CD14-positive monocyte (primary cell): ENCODE results near the gene VTI1A. TPM values are rescaled to one million over a fixed set of nuclear protein-coding genes. Genes with fewer than 3 reads are reported as not detected.
"Not testable (repeated sequence)": the region's sequence is repeated elsewhere in the genome, so short reads cannot be mapped to it uniquely, and the experiment has no call there.

Source experiments
- DNase-seq, 3 donors: peaks; one replicate each; pipeline ENCODE4 v3.0.0-alpha.2; 2011 to 2022
- H2AFZ ChIP-seq: 2 replicates; pipeline ENCODE4 v1.6.0; 2012; ENCODE audit warnings: mild to moderate bottlenecking, low read depth, low read length, inconsistent platforms; ENCODE audit not compliant: insufficient read depth, poor library complexity, severe bottlenecking
- H3K27ac ChIP-seq, 2 donors: 1 replicate in 1 of 2; 2 replicates in 1 of 2; pipeline ENCODE4 v1.5.1; 2012 to 2013; ENCODE audit warnings: low read length in 2 of 2, control low read depth in 1 of 2, inconsistent platforms in 1 of 2, low read depth in 1 of 2, mild to moderate bottlenecking in 1 of 2
- H3K27me3 ChIP-seq, 2 donors: one replicate each; pipeline versions ENCODE4 v1.6.0 to v1.6.1; 2011 to 2013; ENCODE audit warnings: low read length in 2 of 2; ENCODE audit not compliant: control insufficient read depth in 2 of 2, insufficient read depth in 2 of 2
- H3K36me3 ChIP-seq, 2 donors: replicated peaks in 1 of 2; 1 replicate in 1 of 2; 2 replicates in 1 of 2; pipeline versions ENCODE4 v1.5.1 to v1.6.1; 2012 to 2013; ENCODE audit warnings: low read length in 2 of 2, control low read depth in 1 of 2, inconsistent platforms in 1 of 2, mild to moderate bottlenecking in 1 of 2; ENCODE audit not compliant: insufficient read depth in 2 of 2, control insufficient read depth in 1 of 2
- H3K4me1 ChIP-seq, 2 donors: 1 replicate in 1 of 2; 2 replicates in 1 of 2; pipeline versions ENCODE4 v1.5.1 to v1.6.1; 2012 to 2013; ENCODE audit warnings: low read length in 2 of 2, control low read depth in 1 of 2, inconsistent platforms in 1 of 2, mild to moderate bottlenecking in 1 of 2, moderate library complexity in 1 of 2; ENCODE audit not compliant: insufficient read depth in 2 of 2, control insufficient read depth in 1 of 2
- H3K4me2 ChIP-seq: replicated peaks from 2 replicates; pipeline ENCODE3; 2012; ENCODE audit warnings: low read length, moderate library complexity, mild to moderate bottlenecking; ENCODE audit not compliant: poor library complexity, severe bottlenecking; ENCODE audit errors: extremely low read depth
- H3K4me3 ChIP-seq, 3 experiments: fragments of 200-600 bp in 1 of 3; sonication (generic) in 1 of 3; replicated peaks in 1 of 3; 1 replicate in 2 of 3; 2 replicates in 1 of 3; pipeline ENCODE4 v1.5.1; 2011 to 2013; ENCODE audit warnings: low read length in 3 of 3, mild to moderate bottlenecking in 3 of 3, control low read depth in 2 of 3, low read depth in 2 of 3, inconsistent platforms in 1 of 3, moderate library complexity in 1 of 3
- H3K79me2 ChIP-seq: 2 replicates; pipeline ENCODE4 v1.6.0; 2012; ENCODE audit warnings: mild to moderate bottlenecking, control low read depth, inconsistent platforms, low read length, moderate library complexity; ENCODE audit not compliant: insufficient read depth
- H3K9ac ChIP-seq: 2 replicates; pipeline ENCODE4 v1.6.0; 2017; ENCODE audit warnings: low read length, mild to moderate bottlenecking; ENCODE audit not compliant: insufficient read depth, poor library complexity, severe bottlenecking
- H3K9me3 ChIP-seq, 2 donors: replicated peaks in 1 of 2; 1 replicate in 1 of 2; 2 replicates in 1 of 2; pipeline versions ENCODE4 v1.5.1 to v1.6.1; 2012 to 2013; ENCODE audit warnings: low read length in 2 of 2, control low read depth in 1 of 2; ENCODE audit not compliant: control insufficient read depth in 1 of 2, insufficient read depth in 1 of 2
- H4K20me1 ChIP-seq: 2 replicates; pipeline ENCODE4 v1.6.0; 2012; ENCODE audit warnings: mild to moderate bottlenecking, low read length, control low read depth, moderate library complexity; ENCODE audit not compliant: insufficient read depth
- H3K27ac Mint-ChIP-seq, 7 donors: one replicate each; pipeline ENCODE4 v1.8.0; 2020; ENCODE audit warnings: mild to moderate bottlenecking in 7 of 7, mixed read lengths in 7 of 7, moderate library complexity in 6 of 7, inconsistent platforms in 2 of 7
- H3K27me3 Mint-ChIP-seq, 3 donors: one replicate each; pipeline ENCODE4 v1.8.0; 2021 to 2022; ENCODE audit warnings: low read depth in 3 of 3, mild to moderate bottlenecking in 3 of 3, mixed read lengths in 3 of 3, moderate library complexity in 3 of 3, inconsistent platforms in 1 of 3
- H3K36me3 Mint-ChIP-seq, 2 donors: one replicate each; pipeline ENCODE4 v1.8.0; 2020; ENCODE audit warnings: mixed read lengths in 2 of 2, inconsistent platforms in 1 of 2, mild to moderate bottlenecking in 1 of 2
- H3K4me1 Mint-ChIP-seq: one replicate; pipeline ENCODE4 v1.8.0; 2020; ENCODE audit warnings: mild to moderate bottlenecking, mixed read lengths
- H3K4me3 Mint-ChIP-seq, 2 donors: one replicate each; pipeline ENCODE4 v1.8.0; 2020; ENCODE audit warnings: mild to moderate bottlenecking in 2 of 2, mixed read lengths in 2 of 2, moderate library complexity in 1 of 2
- H3K9me3 Mint-ChIP-seq, 7 donors: one replicate each; pipeline ENCODE4 v1.8.0; 2020 to 2022; ENCODE audit warnings: mixed read lengths in 7 of 7, mild to moderate bottlenecking in 6 of 7, moderate library complexity in 6 of 7, inconsistent platforms in 2 of 7
- WGBS: methylation state at CpG from one replicate; pipeline ENCODE4 v1.1.5; 2013; ENCODE audit warnings: missing lambda C conversion rate; ENCODE audit not compliant: insufficient coverage; 5-methylcytosine and 5-hydroxymethylcytosine counted together
- intact Hi-C, 2 donors: fragments of 100-400 bp; cut with micrococcal nuclease; formaldehyde crosslinking; loops; one replicate each; pipeline versions ENCODE4 v1.15.0 to v1.15.1; 2023
- polyA plus RNA-seq, 3 donors: library from polyadenylated mRNA; depleted of rRNA in 1 of 3; unstranded in 2 of 3; stranded (reverse) in 1 of 3; fragments of 300-500 nt in 2 of 3; fragments of >200 nt in 1 of 3; fragmentation: Illumina TruSeq in 2 of 3; gene quantifications; 1 replicate in 2 of 3; 2 replicates in 1 of 3; pipeline ENCODE4 v1.2.3, GENCODE V29; 2012 to 2021
- TF ChIP-seq, protein P1 (sequence below): fragments of 200-600 bp; IDR thresholded peaks from one replicate; pipeline ENCODE4 v1.8.0; 2022; ENCODE audit warnings: antibody characterized with exemption, mild to moderate bottlenecking

VTI1A gene
- polyA plus RNA-seq, 3 donors = 23.6 to 25.4 (median 24.1) TPM

DNA sequence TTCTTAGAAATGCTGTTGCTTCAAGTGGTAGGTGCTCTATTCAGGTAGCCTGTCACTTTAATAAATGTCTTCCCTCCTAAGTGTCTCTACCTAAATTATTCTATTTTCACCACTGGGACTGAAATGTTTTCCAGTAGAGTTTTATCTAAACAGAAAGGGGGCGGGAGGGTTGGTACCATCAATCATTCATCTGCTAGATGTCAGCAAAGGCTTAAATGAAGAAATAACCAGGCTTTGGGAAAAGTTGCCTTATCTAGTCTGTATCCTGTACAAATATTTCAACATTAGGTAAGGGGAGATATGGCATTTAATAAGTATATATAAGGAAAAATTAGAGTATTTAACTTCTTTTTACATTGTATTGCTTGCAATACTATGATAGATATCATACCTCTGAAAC is 51.8 kb downstream of the VTI1A start:
- H4K20me1 ChIP-seq = peaks cover 12% of the 10 kb centered on the region
- no peaks in the 10 kb centered on the region for H3K27me3 ChIP-seq
- no peak overlapping the region for H3K4me3 ChIP-seq
- peaks cover 0 to 5% of the 10 kb centered on the region in 2 donors for H3K36me3 ChIP-seq
- WGBS = no CpG with 5 or more reads among the region's 1 CpG
- Mint-ChIP-seq H3K27me3 (no peaks in the 10 kb centered on the region), H3K4me3 (no peak overlapping the region), H3K4me1 (no peaks in the 10 kb centered on the region), H3K27ac (no peak overlapping the region), H3K36me3 (peaks cover 6 to 13% of the 10 kb centered on the region in 2 donors), H3K9me3 (no peaks in the 10 kb centered on the region)
- TF ChIP-seq, protein P1, sequence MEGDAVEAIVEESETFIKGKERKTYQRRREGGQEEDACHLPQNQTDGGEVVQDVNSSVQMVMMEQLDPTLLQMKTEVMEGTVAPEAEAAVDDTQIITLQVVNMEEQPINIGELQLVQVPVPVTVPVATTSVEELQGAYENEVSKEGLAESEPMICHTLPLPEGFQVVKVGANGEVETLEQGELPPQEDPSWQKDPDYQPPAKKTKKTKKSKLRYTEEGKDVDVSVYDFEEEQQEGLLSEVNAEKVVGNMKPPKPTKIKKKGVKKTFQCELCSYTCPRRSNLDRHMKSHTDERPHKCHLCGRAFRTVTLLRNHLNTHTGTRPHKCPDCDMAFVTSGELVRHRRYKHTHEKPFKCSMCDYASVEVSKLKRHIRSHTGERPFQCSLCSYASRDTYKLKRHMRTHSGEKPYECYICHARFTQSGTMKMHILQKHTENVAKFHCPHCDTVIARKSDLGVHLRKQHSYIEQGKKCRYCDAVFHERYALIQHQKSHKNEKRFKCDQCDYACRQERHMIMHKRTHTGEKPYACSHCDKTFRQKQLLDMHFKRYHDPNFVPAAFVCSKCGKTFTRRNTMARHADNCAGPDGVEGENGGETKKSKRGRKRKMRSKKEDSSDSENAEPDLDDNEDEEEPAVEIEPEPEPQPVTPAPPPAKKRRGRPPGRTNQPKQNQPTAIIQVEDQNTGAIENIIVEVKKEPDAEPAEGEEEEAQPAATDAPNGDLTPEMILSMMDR = no peak
- no peaks in the 10 kb centered on the region for H3K9me3 ChIP-seq
- no peaks in the 10 kb centered on the region for H3K4me1 ChIP-seq
- no peak overlapping the region for H3K27ac ChIP-seq
- H3K4me2 ChIP-seq = no peak overlapping the region
- H2AFZ ChIP-seq = no peak overlapping the region
- no peak overlapping the region for H3K9ac ChIP-seq
- no peak for DNase-seq
- intact Hi-C loops = no loop called here
- H3K79me2 ChIP-seq = no peaks in the 10 kb centered on the region

DNA sequence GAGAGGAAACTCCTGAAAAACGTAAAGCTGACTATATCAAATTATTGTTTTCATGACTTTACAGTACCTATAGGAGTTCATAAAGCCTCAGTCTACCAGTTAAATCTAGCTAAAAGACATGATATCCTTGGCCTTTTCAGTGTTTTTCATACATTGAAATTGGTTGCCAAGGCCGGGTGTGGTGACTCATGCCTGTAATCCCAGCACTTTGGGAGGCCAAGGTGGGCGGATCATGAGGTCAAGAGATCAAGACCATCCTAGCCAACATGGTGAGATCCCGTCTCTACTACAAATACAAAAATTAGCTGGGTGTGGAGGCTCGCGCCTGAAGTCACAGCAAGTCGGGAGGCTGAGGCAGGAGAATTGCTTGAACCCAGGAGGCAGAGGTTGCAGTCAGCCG is 53.0 kb downstream of the VTI1A start:
- WGBS = 100% methylated on average over 3 of the region's 8 CpGs
- not testable (repeated sequence) for H3K4me1 ChIP-seq

More for the DNA sequence above, 53.0 kb downstream of the VTI1A start:
- H3K9me3 Mint-ChIP-seq, H2AFZ ChIP-seq, DNase-seq, H3K4me3 Mint-ChIP-seq, H3K27ac Mint-ChIP-seq, H4K20me1 ChIP-seq, intact Hi-C loops, H3K27me3 Mint-ChIP-seq, H3K36me3 ChIP-seq, H3K4me3 ChIP-seq, H3K4me2 ChIP-seq, H3K79me2 ChIP-seq, H3K27me3 ChIP-seq, H3K9me3 ChIP-seq, H3K4me1 Mint-ChIP-seq, H3K27ac ChIP-seq, H3K9ac ChIP-seq: not testable (repeated sequence)
- H3K36me3 Mint-ChIP-seq = peaks cover 10 to 13% of the 10 kb centered on the region in 2 donors
